PC-9 (cell line): ENCODE results near the gene SECTM1. TPM values are rescaled to one million over a fixed set of nuclear protein-coding genes. Genes with fewer than 3 reads are reported as not detected.

Source experiments
- BruUV-seq: library from RNA; stranded (reverse); fragments of 400-500 nt; replicated peaks from 2 replicates; lab custom pipeline; 2021; lab: Mats Ljungman, UMichigan
- CTCF ChIA-PET: fragments of 300-600 bp; sonication (Branson Sonifier 250); formaldehyde crosslinking; loops from one replicate; lab custom pipeline; 2022; ENCODE audit warnings: antibody characterized with exemption; lab: Charles Lee
- POLR2A ChIA-PET: fragments of 300-600 bp; sonication (Branson Sonifier 250); formaldehyde crosslinking; loops from one replicate; lab custom pipeline; 2022; ENCODE audit warnings: antibody characterized with exemption; ENCODE audit not compliant: unreplicated experiment; lab: Charles Lee
- DNase-seq, 2 experiments: peaks; one replicate each; pipeline versions ENCODE4 v3.0.0 to v3.0.0-alpha.2; 2015 to 2022; ENCODE audit warnings: mixed read lengths in 1 of 2
- H2AFZ ChIP-seq: fragments of 200-600 bp; sonication (generic); 2 replicates; pipeline ENCODE4 v1.8.1; 2017; ENCODE audit warnings: antibody characterized with exemption
- H3F3A ChIP-seq: fragments of 200-600 bp; sonication (generic); 2 replicates; pipeline ENCODE4 v1.8.1; 2017; ENCODE audit warnings: antibody characterized with exemption, mild to moderate bottlenecking, low read depth; ENCODE audit not compliant: insufficient read depth
- H3K27ac ChIP-seq: fragments of 200-600 bp; sonication (generic); 2 replicates; pipeline ENCODE4 v1.6.1; 2016; ENCODE audit warnings: mixed run types
- H3K27me3 ChIP-seq: fragments of 200-600 bp; sonication (generic); 2 replicates; pipeline ENCODE4 v1.6.1; 2016; ENCODE audit warnings: low read depth, mixed run types; ENCODE audit not compliant: insufficient read depth
- H3K36me3 ChIP-seq: fragments of 200-600 bp; sonication (generic); 2 replicates; pipeline ENCODE4 v1.6.1; 2016; ENCODE audit warnings: low read depth, mixed run types
- H3K4me1 ChIP-seq: fragments of 200-600 bp; sonication (generic); replicated peaks from 2 replicates; pipeline ENCODE4 v1.6.1; 2016; ENCODE audit warnings: mixed run types; ENCODE audit not compliant: insufficient read depth
- H3K4me2 ChIP-seq: fragments of 200-600 bp; sonication (generic); 2 replicates; pipeline ENCODE4 v1.6.1; 2017; ENCODE audit warnings: mixed run types
- H3K4me3 ChIP-seq: fragments of 200-600 bp; sonication (generic); 2 replicates; pipeline ENCODE4 v1.6.1; 2016; ENCODE audit warnings: mixed run types
- H3K79me2 ChIP-seq: fragments of 200-600 bp; sonication (generic); 2 replicates; pipeline ENCODE4 v1.6.1; 2017; ENCODE audit warnings: low read depth, mixed run types
- H3K9me2 ChIP-seq: fragments of 200-600 bp; sonication (generic); 2 replicates; pipeline ENCODE4 v1.8.1; 2017; ENCODE audit warnings: mild to moderate bottlenecking; ENCODE audit not compliant: insufficient read depth
- H3K9me3 ChIP-seq: fragments of 200-600 bp; sonication (generic); 2 replicates; pipeline ENCODE4 v1.8.1; 2016; ENCODE audit warnings: low read depth; ENCODE audit not compliant: insufficient read depth
- H4K20me1 ChIP-seq: fragments of 200-600 bp; sonication (generic); 2 replicates; pipeline ENCODE4 v1.8.1; 2017; ENCODE audit not compliant: insufficient read depth
- CTCF ChIP-seq: fragments of 200-600 bp; sonication (generic); conservative IDR thresholded peaks from 2 replicates; pipeline ENCODE4 v1.6.1; 2017; ENCODE audit warnings: mixed run types, antibody characterized with exemption, mild to moderate bottlenecking, moderate library complexity
- EZH2 ChIP-seq: fragments of 200-600 bp; sonication (generic); IDR thresholded peaks from 2 replicates; pipeline ENCODE4 v1.8.0; 2017; ENCODE audit warnings: antibody characterized with exemption, low read depth
- intact Hi-C: fragments of 100-400 bp; cut with micrococcal nuclease; formaldehyde crosslinking; loops from one replicate; pipeline ENCODE4 v1.10.0; 2022; ENCODE audit not compliant: unreplicated experiment
- total RNA-seq: library from RNA; stranded (reverse); gene quantifications from 2 replicates; pipeline ENCODE4 v1.2.3, GENCODE V29; 2021

Gene SECTM1
- total RNA-seq, 1 experiment from 2014 or later: 3.6 TPM

- intact Hi-C loops: no loop called here
- no TSS peak for BruUV-seq
- H3K79me2 ChIP-seq: no peaks in the 10 kb centered on the region
- H3K36me3 ChIP-seq: no peaks in the 10 kb centered on the region
- H2AFZ ChIP-seq: no peak overlapping the region
- H3K4me1 ChIP-seq: no peaks in the 10 kb centered on the region
- H3K27me3 ChIP-seq: 0 out of 2 replicates have a peak, but pooled peaks cover 6% of the 10 kb centered on the region
- TF ChIP-seq CTCF: no peak
- no peak overlapping the region for H3K4me2 ChIP-seq
- H3K9me3 ChIP-seq: no peaks in the 10 kb centered on the region
- no peak for DNase-seq
- CTCF ChIA-PET: no interaction called here
- no peaks in the 10 kb centered on the region for H4K20me1 ChIP-seq
- POLR2A ChIA-PET: interaction anchor here (0.5 to 0.8 kb wide), 2 partner anchors 18 to 78 kb away, joined by 3 to 5 read pairs; no protein-coding TSS in a partner anchor
- no peaks in the 10 kb centered on the region for H3K9me2 ChIP-seq
- no peaks in the 10 kb centered on the region for H3F3A ChIP-seq
- no peak overlapping the region for H3K4me3 ChIP-seq
- H3K27ac ChIP-seq: no peak overlapping the region
Observed at GRCh38 chr17:82324566-82325285, 8.8 kb downstream of the SECTM1 start.

GRCh38 chr17:82323514-82324234, 9.9 kb downstream of the SECTM1 start:
- DNase-seq: no peak
- no peaks in the 10 kb centered on the region for H4K20me1 ChIP-seq
- no peak for TF ChIP-seq EZH2
- TF ChIP-seq CTCF: no peak
- no peak overlapping the region for H2AFZ ChIP-seq
- no peak overlapping the region for H3K4me2 ChIP-seq
- ChIA-PET CTCF (interaction anchor here (0.6 kb wide), 1 partner anchor 151 kb away, joined by 5 read pairs; no protein-coding TSS in a partner anchor), POLR2A (interaction anchor here (0.5 kb wide), 1 partner anchor 17 kb away, joined by 5 read pairs; no protein-coding TSS in a partner anchor)
- intact Hi-C loops: no loop called here
- no peaks in the 10 kb centered on the region for H3K9me3 ChIP-seq
- no peaks in the 10 kb centered on the region for H3K9me2 ChIP-seq
- H3K36me3 ChIP-seq: no peaks in the 10 kb centered on the region
- BruUV-seq: no TSS peak
- H3K4me3 ChIP-seq: no peak overlapping the region
- no peaks in the 10 kb centered on the region for H3K4me1 ChIP-seq
- H3F3A ChIP-seq: no peaks in the 10 kb centered on the region
- no peak overlapping the region for H3K27ac ChIP-seq
- H3K79me2 ChIP-seq: no peaks in the 10 kb centered on the region
- 0 out of 2 replicates have a peak, but pooled peaks cover 6% of the 10 kb centered on the region for H3K27me3 ChIP-seq

- Histone ChIP-seq H3K4me1 (no peaks in the 10 kb centered on the region), H3K79me2 (no peaks in the 10 kb centered on the region), H3K27me3 (0 out of 2 replicates have a peak, but pooled peaks cover 6% of the 10 kb centered on the region), H3K36me3 (no peaks in the 10 kb centered on the region), H3K4me3 (no peak overlapping the region), H3K9me2 (no peaks in the 10 kb centered on the region), H2AFZ (no peak overlapping the region), H4K20me1 (no peaks in the 10 kb centered on the region), H3K4me2 (no peak overlapping the region), H3F3A (no peaks in the 10 kb centered on the region), H3K9me3 (no peaks in the 10 kb centered on the region), H3K27ac (no peak overlapping the region)
- no TSS peak for BruUV-seq
- DNase-seq: no peak
- ChIA-PET POLR2A (interaction anchor here (0.5 kb wide), 1 partner anchor 686 kb away, joined by 4 read pairs; the partner anchor contains the start of genes NPLOC4 and TSPAN10), CTCF (interaction anchor here (0.6 kb wide), 1 partner anchor 152 kb away, joined by 5 read pairs; no protein-coding TSS in a partner anchor)
- intact Hi-C loops: no loop called here
- no peak for TF ChIP-seq EZH2
- TF ChIP-seq CTCF: no peak
Observed at GRCh38 chr17:82322526-82323453, 10.8 kb downstream of the SECTM1 start.
